ENCODE results near the gene SNAP23. TPM values are rescaled to one million over a fixed set of nuclear protein-coding genes. Genes with fewer than 3 reads are reported as not detected.

The SNAP23 gene
- total RNA-seq: 10 to 100 TPM; 85.6 to 88.0 TPM
- 10 to 100 TPM; 74.3 to 82.5 TPM for polyA plus RNA-seq
- long read RNA-seq, donor 1, transcript SNAP23-201 (8 exons, 2,687 nt): major isoform, 254 of 326 reads
- long read RNA-seq, donor 1, partial matches to known transcripts: 11 of 326 reads
- long read RNA-seq, donor 1, other reads (novel, unspliced or antisense): 57 of 326 reads
- long read RNA-seq, donor 2, transcript SNAP23-201 (8 exons, 2,687 nt): major isoform, 54 of 78 reads
- long read RNA-seq, donor 2, partial matches to known transcripts: 1 of 78 reads
- long read RNA-seq, donor 2, other reads (novel, unspliced or antisense): 21 of 78 reads

- Histone ChIP-seq H3K4me3 (ENCODE audit: low read length in 2 of 2) (peak within 1 kb of the TSS; percentile 56 to 90), H3K4me1 (ENCODE audit: control insufficient read depth in 1 of 2, insufficient read depth in 2 of 2, low read length in 2 of 2) (peaks cover 0 to 10% of the 10 kb centered on the region in 2 donors), H3K9me3 (ENCODE audit: control insufficient read depth, low read length) (no peaks in the 10 kb centered on the region), H3K36me3 (ENCODE audit: control insufficient read depth in 1 of 2, insufficient read depth in 2 of 2, low read length in 1 of 2) (no peaks in the 10 kb centered on the region), H3K27ac (ENCODE audit: low read depth in 1 of 2, low read length in 2 of 2) (peak within 1 kb of the TSS; percentile 85 to 98), H3K27me3 (ENCODE audit: control insufficient read depth in 1 of 2, insufficient read depth in 2 of 2, low read length in 1 of 2) (no peaks in the 10 kb centered on the region)
- DNase-seq (peak; percentile 96 to 97), ATAC-seq (ENCODE audit: low FRiP score) (peak; percentile 96)
- 0 to 1% methylated on average over 43 of the region's 43 CpGs for WGBS, 2 donors
- intact Hi-C loops (cut with DNase I): no loop called here
These were observed at the start of gene SNAP23 for GRCh38 chr15:42495361-42496212. SNAP23 (plus strand) TSS chr15:42495634; CDS start chr15:42511847, 16,213 bp downstream.

- no peak for ATAC-seq (ENCODE audit: low FRiP score)
- Histone ChIP-seq H3K27ac (ENCODE audit: low read depth in 1 of 2, low read length in 2 of 2) (no peak overlapping the region), H3K36me3 (ENCODE audit: control insufficient read depth in 1 of 2, insufficient read depth in 2 of 2, low read length in 1 of 2) (peaks cover 8 to 9% of the 10 kb centered on the region in 2 donors), H3K4me3 (ENCODE audit: low read length in 2 of 2) (no peak overlapping the region), H3K27me3 (ENCODE audit: control insufficient read depth in 1 of 2, insufficient read depth in 2 of 2, low read length in 1 of 2) (no peaks in the 10 kb centered on the region), H3K9me3 (ENCODE audit: control insufficient read depth, low read length) (no peaks in the 10 kb centered on the region), H3K4me1 (ENCODE audit: control insufficient read depth in 1 of 2, insufficient read depth in 2 of 2, low read length in 2 of 2) (peaks cover 0 to 6% of the 10 kb centered on the region in 2 donors)
- intact Hi-C loops (cut with DNase I): no loop called here
- 88 to 95% methylated on average over 2 of the region's 2 CpGs for WGBS, 2 donors
- no peak for DNase-seq
These were observed 47.8 kb upstream of the SNAP23 start for GRCh38 chr15:42447599-42447998.

DNA sequence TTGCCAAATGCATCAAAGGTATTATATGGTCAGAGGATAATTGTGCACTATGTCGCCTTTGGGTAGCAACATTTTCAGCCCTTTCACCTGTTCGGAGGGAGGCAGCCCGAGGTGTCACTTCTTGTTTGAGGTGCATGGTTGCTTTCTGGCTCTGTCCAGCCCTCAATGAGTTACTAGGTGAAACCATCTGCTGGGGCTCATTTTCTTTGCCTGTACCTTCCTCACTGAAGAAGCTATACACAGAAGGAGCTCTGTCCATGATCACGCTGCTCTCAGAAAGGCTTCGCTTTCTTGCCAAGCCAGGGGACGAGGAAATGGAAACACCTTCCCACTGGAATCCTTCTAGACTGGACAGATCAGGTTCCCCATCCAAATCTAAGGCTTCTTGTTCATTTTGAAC lies 47.2 kb upstream of the SNAP23 start:
- ATAC-seq (ENCODE audit: low FRiP score) (no peak), DNase-seq (no peak)
- Histone ChIP-seq H3K4me1 (ENCODE audit: control insufficient read depth in 1 of 2, insufficient read depth in 2 of 2, low read length in 2 of 2) (peaks cover 0 to 6% of the 10 kb centered on the region in 2 donors), H3K36me3 (ENCODE audit: control insufficient read depth in 1 of 2, insufficient read depth in 2 of 2, low read length in 1 of 2) (peaks cover 8 to 9% of the 10 kb centered on the region in 2 donors), H3K27me3 (ENCODE audit: control insufficient read depth in 1 of 2, insufficient read depth in 2 of 2, low read length in 1 of 2) (no peaks in the 10 kb centered on the region), H3K4me3 (ENCODE audit: low read length in 2 of 2) (no peak overlapping the region), H3K9me3 (ENCODE audit: control insufficient read depth, low read length) (no peaks in the 10 kb centered on the region), H3K27ac (ENCODE audit: low read depth in 1 of 2, low read length in 2 of 2) (no peak overlapping the region)
- WGBS, 2 donors: 96 to 97% methylated on average over 6 of the region's 6 CpGs
- intact Hi-C loops (cut with DNase I): no loop called here

GRCh38 chr15:42449770-42450424 lies 45.5 kb upstream of the SNAP23 start:
- H3K27ac ChIP-seq (ENCODE audit: low read depth in 1 of 2, low read length in 2 of 2): peak overlapping the region in 1 of 2 donors; percentile 23
- peaks cover 0 to 6% of the 10 kb centered on the region in 2 donors for H3K4me1 ChIP-seq (ENCODE audit: control insufficient read depth in 1 of 2, insufficient read depth in 2 of 2, low read length in 2 of 2)
- no peaks in the 10 kb centered on the region for H3K9me3 ChIP-seq (ENCODE audit: control insufficient read depth, low read length)
- H3K27me3 ChIP-seq (ENCODE audit: control insufficient read depth in 1 of 2, insufficient read depth in 2 of 2, low read length in 1 of 2): no peaks in the 10 kb centered on the region
- intact Hi-C loops (cut with DNase I): no loop called here
- no peak for DNase-seq
- H3K4me3 ChIP-seq (ENCODE audit: low read length in 2 of 2): no peak overlapping the region
- no peak for ATAC-seq (ENCODE audit: low FRiP score)
- 96 to 97% methylated on average over 13 of the region's 13 CpGs for WGBS, 2 donors
- peaks cover 3 to 7% of the 10 kb centered on the region in 2 donors for H3K36me3 ChIP-seq (ENCODE audit: control insufficient read depth in 1 of 2, insufficient read depth in 2 of 2, low read length in 1 of 2)

DNA sequence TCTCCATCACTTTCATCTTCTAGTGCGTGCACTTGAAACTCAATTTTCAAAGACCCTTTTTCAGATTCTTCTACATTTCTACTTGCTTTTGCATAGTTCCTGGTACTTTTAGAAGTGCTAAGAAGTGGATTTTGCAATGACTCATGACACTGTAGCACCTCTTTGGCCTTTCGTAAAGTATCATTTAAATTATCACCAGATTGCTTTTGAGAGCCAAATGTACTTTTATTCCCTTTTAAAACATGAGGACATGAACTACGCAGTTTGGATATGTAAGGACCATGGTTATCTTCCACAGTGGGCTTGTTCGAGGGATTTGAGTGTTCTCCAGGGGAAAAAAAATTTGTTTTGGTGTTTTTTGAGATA lies 45.0 kb upstream of the SNAP23 start:
- DNase-seq (no peak), ATAC-seq (ENCODE audit: low FRiP score) (no peak)
- Histone ChIP-seq H3K36me3 (ENCODE audit: control insufficient read depth in 1 of 2, insufficient read depth in 2 of 2, low read length in 1 of 2) (peaks cover 2 to 7% of the 10 kb centered on the region in 2 donors), H3K4me1 (ENCODE audit: control insufficient read depth in 1 of 2, insufficient read depth in 2 of 2, low read length in 2 of 2) (peaks cover 0 to 5% of the 10 kb centered on the region in 2 donors), H3K9me3 (ENCODE audit: control insufficient read depth, low read length) (no peaks in the 10 kb centered on the region), H3K27me3 (ENCODE audit: control insufficient read depth in 1 of 2, insufficient read depth in 2 of 2, low read length in 1 of 2) (no peaks in the 10 kb centered on the region), H3K4me3 (ENCODE audit: low read length in 2 of 2) (no peak overlapping the region), H3K27ac (ENCODE audit: low read depth in 1 of 2, low read length in 2 of 2) (no peak overlapping the region)
- intact Hi-C loops (cut with DNase I): no loop called here
- WGBS, 2 donors: 98 to 99% methylated on average over 4 of the region's 4 CpGs

DNA sequence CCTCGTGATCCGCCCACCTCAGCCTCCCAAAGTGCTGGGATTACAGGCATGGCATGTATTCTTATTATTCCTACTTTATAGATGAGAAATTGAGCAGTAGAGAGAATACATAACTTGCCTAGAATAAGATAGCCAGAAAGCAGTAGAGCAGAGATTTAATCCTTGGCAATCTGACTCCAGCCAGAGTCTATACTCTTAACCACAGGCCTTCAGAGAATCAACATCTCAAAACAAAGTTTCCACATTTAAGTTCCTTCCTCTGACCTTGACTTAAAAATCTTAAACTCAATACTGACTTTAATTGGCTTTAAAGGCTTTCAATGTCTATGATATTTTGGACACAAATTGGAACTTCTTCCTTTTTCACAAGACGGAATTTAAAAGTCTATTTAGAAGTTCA lies 41.6 kb upstream of the SNAP23 start:
- intact Hi-C loops (cut with DNase I): no loop called here
- ATAC-seq (ENCODE audit: low FRiP score) (no peak), DNase-seq (no peak)
- Histone ChIP-seq H3K4me1 (ENCODE audit: control insufficient read depth in 1 of 2, insufficient read depth in 2 of 2, low read length in 2 of 2) (peaks cover 0 to 4% of the 10 kb centered on the region in 2 donors), H3K27ac (ENCODE audit: low read depth in 1 of 2, low read length in 2 of 2) (no peak overlapping the region), H3K27me3 (ENCODE audit: control insufficient read depth in 1 of 2, insufficient read depth in 2 of 2, low read length in 1 of 2) (no peaks in the 10 kb centered on the region), H3K9me3 (ENCODE audit: control insufficient read depth, low read length) (no peaks in the 10 kb centered on the region), H3K4me3 (ENCODE audit: low read length in 2 of 2) (no peak overlapping the region), H3K36me3 (ENCODE audit: control insufficient read depth in 1 of 2, insufficient read depth in 2 of 2, low read length in 1 of 2) (peaks cover 2 to 3% of the 10 kb centered on the region in 2 donors)
- 91 to 92% methylated on average over 3 of the region's 3 CpGs for WGBS, 2 donors

DNA sequence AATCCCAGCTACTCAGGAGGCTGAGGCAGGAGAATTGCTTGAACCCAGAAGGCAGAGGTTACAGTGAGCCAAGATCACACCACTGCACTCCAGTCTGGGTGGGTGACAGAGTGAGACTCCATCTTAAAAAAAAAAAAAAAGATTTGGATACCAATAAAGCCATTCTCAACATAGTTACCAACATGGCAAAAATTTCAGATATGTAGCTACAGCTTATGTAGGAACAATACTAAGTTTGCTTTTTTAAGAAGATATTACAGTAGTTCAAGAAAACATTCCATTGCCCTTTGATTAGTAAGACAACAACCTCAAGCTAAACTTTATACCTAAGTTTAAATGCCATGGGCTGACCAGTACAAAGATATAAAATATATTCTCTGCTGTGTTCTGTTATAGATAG lies 38.9 kb upstream of the SNAP23 start:
- DNase-seq (no peak), ATAC-seq (ENCODE audit: low FRiP score) (no peak)
- Histone ChIP-seq H3K36me3 (ENCODE audit: control insufficient read depth in 1 of 2, insufficient read depth in 2 of 2, low read length in 1 of 2) (no peaks in the 10 kb centered on the region), H3K27ac (ENCODE audit: low read depth in 1 of 2, low read length in 2 of 2) (peak overlapping the region; percentile 36 to 67), H3K27me3 (ENCODE audit: control insufficient read depth in 1 of 2, insufficient read depth in 2 of 2, low read length in 1 of 2) (no peaks in the 10 kb centered on the region), H3K9me3 (ENCODE audit: control insufficient read depth, low read length) (no peaks in the 10 kb centered on the region), H3K4me3 (ENCODE audit: low read length in 2 of 2) (peak overlapping the region; percentile 28 to 71), H3K4me1 (ENCODE audit: control insufficient read depth in 1 of 2, insufficient read depth in 2 of 2, low read length in 2 of 2) (peaks cover 0 to 4% of the 10 kb centered on the region in 2 donors)
- intact Hi-C loops (cut with DNase I): loop anchor here in 1 of 2 donors (5.0 kb wide), 1 partner anchor 34 kb away; no protein-coding TSS in a partner anchor

GRCh38 chr15:42456971-42457370 lies 38.5 kb upstream of the SNAP23 start:
- DNase-seq (no peak), ATAC-seq (ENCODE audit: low FRiP score) (peak; percentile 60)
- peak overlapping the region; percentile 28 to 71 for H3K4me3 ChIP-seq (ENCODE audit: low read length in 2 of 2)
- peak overlapping the region; percentile 67 to 76 for H3K27ac ChIP-seq (ENCODE audit: low read depth in 1 of 2, low read length in 2 of 2)
- intact Hi-C loops (cut with DNase I): loop anchor here in 1 of 2 donors (5.0 kb wide), 1 partner anchor 35 kb away; no protein-coding TSS in a partner anchor
- H3K9me3 ChIP-seq (ENCODE audit: control insufficient read depth, low read length): no peaks in the 10 kb centered on the region
- no peaks in the 10 kb centered on the region for H3K36me3 ChIP-seq (ENCODE audit: control insufficient read depth in 1 of 2, insufficient read depth in 2 of 2, low read length in 1 of 2)
- H3K4me1 ChIP-seq (ENCODE audit: control insufficient read depth in 1 of 2, insufficient read depth in 2 of 2, low read length in 2 of 2): peaks cover 0 to 4% of the 10 kb centered on the region in 2 donors
- H3K27me3 ChIP-seq (ENCODE audit: control insufficient read depth in 1 of 2, insufficient read depth in 2 of 2, low read length in 1 of 2): no peaks in the 10 kb centered on the region
- 4 to 5% methylated on average over 3 of the region's 3 CpGs for WGBS, 2 donors

Data from aorta (tissue), 5 donors.